ENCODE measurements around the gene STIM1. TPM values are rescaled to one million over a fixed set of nuclear protein-coding genes. Genes with fewer than 3 reads are reported as not detected.

Gene STIM1
- total and polyA plus RNA-seq, 10 of the 15 experiments (the other 5 are each of a cell fraction or from before 2014, with no cell fraction given), result 8.6 to 57.7 (median 29.3) TPM

DNA sequence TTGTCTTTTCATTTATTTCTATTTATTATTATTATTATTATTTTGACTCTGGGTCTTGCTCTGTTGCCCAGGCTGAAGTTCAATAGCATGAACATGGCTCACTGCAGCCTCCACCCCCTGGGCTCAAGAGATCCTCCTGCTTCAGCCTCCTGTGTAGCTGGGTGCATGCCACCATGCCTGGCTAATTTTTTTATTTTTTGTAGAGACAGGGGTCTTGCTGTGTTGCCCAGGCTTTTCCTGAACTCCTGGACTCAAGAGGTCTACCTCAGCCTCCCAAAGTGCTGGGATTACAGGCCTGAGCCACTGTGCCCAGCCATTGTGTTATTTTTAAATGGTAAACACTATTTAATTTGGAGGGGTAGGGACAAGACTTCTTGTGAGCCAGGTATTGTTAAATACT is 215.9 kb downstream of the STIM1 start (continued):
- TF ChIP-seq, protein P1, sequence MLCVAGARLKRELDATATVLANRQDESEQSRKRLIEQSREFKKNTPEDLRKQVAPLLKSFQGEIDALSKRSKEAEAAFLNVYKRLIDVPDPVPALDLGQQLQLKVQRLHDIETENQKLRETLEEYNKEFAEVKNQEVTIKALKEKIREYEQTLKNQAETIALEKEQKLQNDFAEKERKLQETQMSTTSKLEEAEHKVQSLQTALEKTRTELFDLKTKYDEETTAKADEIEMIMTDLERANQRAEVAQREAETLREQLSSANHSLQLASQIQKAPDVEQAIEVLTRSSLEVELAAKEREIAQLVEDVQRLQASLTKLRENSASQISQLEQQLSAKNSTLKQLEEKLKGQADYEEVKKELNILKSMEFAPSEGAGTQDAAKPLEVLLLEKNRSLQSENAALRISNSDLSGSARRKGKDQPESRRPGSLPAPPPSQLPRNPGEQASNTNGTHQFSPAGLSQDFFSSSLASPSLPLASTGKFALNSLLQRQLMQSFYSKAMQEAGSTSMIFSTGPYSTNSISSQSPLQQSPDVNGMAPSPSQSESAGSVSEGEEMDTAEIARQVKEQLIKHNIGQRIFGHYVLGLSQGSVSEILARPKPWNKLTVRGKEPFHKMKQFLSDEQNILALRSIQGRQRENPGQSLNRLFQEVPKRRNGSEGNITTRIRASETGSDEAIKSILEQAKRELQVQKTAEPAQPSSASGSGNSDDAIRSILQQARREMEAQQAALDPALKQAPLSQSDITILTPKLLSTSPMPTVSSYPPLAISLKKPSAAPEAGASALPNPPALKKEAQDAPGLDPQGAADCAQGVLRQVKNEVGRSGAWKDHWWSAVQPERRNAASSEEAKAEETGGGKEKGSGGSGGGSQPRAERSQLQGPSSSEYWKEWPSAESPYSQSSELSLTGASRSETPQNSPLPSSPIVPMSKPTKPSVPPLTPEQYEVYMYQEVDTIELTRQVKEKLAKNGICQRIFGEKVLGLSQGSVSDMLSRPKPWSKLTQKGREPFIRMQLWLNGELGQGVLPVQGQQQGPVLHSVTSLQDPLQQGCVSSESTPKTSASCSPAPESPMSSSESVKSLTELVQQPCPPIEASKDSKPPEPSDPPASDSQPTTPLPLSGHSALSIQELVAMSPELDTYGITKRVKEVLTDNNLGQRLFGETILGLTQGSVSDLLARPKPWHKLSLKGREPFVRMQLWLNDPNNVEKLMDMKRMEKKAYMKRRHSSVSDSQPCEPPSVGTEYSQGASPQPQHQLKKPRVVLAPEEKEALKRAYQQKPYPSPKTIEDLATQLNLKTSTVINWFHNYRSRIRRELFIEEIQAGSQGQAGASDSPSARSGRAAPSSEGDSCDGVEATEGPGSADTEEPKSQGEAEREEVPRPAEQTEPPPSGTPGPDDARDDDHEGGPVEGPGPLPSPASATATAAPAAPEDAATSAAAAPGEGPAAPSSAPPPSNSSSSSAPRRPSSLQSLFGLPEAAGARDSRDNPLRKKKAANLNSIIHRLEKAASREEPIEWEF (IDR thresholded peaks at IDR 0.05; ENCODE audit: insufficient replicate concordance, low read depth, low read length), result no peak
- TF ChIP-seq, protein P2, sequence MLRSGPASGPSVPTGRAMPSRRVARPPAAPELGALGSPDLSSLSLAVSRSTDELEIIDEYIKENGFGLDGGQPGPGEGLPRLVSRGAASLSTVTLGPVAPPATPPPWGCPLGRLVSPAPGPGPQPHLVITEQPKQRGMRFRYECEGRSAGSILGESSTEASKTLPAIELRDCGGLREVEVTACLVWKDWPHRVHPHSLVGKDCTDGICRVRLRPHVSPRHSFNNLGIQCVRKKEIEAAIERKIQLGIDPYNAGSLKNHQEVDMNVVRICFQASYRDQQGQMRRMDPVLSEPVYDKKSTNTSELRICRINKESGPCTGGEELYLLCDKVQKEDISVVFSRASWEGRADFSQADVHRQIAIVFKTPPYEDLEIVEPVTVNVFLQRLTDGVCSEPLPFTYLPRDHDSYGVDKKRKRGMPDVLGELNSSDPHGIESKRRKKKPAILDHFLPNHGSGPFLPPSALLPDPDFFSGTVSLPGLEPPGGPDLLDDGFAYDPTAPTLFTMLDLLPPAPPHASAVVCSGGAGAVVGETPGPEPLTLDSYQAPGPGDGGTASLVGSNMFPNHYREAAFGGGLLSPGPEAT (IDR thresholded peaks at IDR 0.05; ENCODE audit: low read depth), result no peak
- no peak for TF ChIP-seq IKZF2 (IDR thresholded peaks at IDR 0.05)
- no peak for TF ChIP-seq EZH2 (IDR thresholded peaks at IDR 0.05; ENCODE audit: borderline replicate concordance, control insufficient read depth, low read depth, low read length)
- TF ChIP-seq MEF2A (IDR thresholded peaks at IDR 0.05; ENCODE audit: insufficient read depth, low read depth, low read length), result no peak
- TF ChIP-seq, protein P3, sequence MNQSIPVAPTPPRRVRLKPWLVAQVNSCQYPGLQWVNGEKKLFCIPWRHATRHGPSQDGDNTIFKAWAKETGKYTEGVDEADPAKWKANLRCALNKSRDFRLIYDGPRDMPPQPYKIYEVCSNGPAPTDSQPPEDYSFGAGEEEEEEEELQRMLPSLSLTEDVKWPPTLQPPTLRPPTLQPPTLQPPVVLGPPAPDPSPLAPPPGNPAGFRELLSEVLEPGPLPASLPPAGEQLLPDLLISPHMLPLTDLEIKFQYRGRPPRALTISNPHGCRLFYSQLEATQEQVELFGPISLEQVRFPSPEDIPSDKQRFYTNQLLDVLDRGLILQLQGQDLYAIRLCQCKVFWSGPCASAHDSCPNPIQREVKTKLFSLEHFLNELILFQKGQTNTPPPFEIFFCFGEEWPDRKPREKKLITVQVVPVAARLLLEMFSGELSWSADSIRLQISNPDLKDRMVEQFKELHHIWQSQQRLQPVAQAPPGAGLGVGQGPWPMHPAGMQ (IDR thresholded peaks at IDR 0.05; ENCODE audit: borderline replicate concordance), result no peak

Measured in GM12878 (cell line).